Measurements from ENCODE around the gene ARHGAP42. TPM values are rescaled to one million over a fixed set of nuclear protein-coding genes. Genes with fewer than 3 reads are reported as not detected.

Gene ARHGAP42
- total and polyA plus RNA-seq, 9 donors = 4.3 to 11.8 (median 7.0) TPM

DNA sequence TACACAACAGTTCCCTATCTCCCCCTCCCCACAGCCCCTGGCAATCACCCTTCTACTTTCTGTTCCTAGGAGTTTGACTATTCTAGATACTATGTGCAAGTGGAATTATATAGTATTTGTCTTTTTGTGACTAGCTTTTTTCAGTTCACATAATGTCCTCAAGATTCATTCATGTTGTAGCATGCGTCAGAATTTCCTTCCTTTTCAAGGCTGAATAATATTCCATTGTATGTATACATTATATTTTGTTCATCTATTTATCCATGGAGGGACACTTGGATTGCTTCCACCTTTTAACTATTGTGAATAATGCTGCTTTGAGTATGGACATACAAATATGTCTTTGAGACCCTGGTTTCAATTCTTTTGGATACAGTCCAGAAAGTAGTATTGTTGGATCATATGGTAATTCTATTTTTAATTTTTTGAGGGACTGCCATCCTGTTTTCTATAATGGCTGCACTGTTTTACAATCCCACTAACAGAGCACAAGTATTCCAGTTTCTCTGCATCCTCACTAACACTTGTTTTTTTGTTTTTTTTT lies 128.8 kb downstream of the ARHGAP42 start:
- DNase-seq = no peak
- 94 to 99% (median 96%) methylated on average over 1 of the region's 1 CpG for WGBS, 3 donors

GRCh38 chr11:100816823-100817222 lies 129.7 kb downstream of the ARHGAP42 start:
- intact Hi-C loops (cut with DNase I) = no loop called here
- H3K27ac ChIP-seq = no peak overlapping the region
- DNase-seq = no peak
- no peaks in the 10 kb centered on the region for H3K4me1 ChIP-seq (ENCODE audit: insufficient read depth)
- H3K4me3 ChIP-seq = no peak overlapping the region
- no peaks in the 10 kb centered on the region for H3K9me3 ChIP-seq
- 90 to 94% (median 90%) methylated on average over 2 of the region's 2 CpGs for WGBS, 3 donors
- TF ChIP-seq EP300 (IDR thresholded peaks at IDR 0.05) = no peak
- no peak for TF ChIP-seq CTCF (IDR thresholded peaks at IDR 0.05)
- TF ChIP-seq POLR2A (IDR thresholded peaks at IDR 0.05) = no peak
- H3K36me3 ChIP-seq = no peaks in the 10 kb centered on the region
- H3K27me3 ChIP-seq = no peaks in the 10 kb centered on the region

More for the DNA sequence above, 128.8 kb downstream of the ARHGAP42 start:
- no peaks in the 10 kb centered on the region for H3K36me3 ChIP-seq
- TF ChIP-seq POLR2A (IDR thresholded peaks at IDR 0.05) = no peak
- TF ChIP-seq EP300 (IDR thresholded peaks at IDR 0.05) = no peak
- no peak for TF ChIP-seq CTCF (IDR thresholded peaks at IDR 0.05)
- no peaks in the 10 kb centered on the region for H3K4me1 ChIP-seq (ENCODE audit: insufficient read depth)
- no peak overlapping the region for H3K27ac ChIP-seq
- H3K27me3 ChIP-seq = no peaks in the 10 kb centered on the region
- no peaks in the 10 kb centered on the region for H3K9me3 ChIP-seq
- intact Hi-C loops (cut with DNase I) = no loop called here
- no peak overlapping the region for H3K4me3 ChIP-seq

DNA sequence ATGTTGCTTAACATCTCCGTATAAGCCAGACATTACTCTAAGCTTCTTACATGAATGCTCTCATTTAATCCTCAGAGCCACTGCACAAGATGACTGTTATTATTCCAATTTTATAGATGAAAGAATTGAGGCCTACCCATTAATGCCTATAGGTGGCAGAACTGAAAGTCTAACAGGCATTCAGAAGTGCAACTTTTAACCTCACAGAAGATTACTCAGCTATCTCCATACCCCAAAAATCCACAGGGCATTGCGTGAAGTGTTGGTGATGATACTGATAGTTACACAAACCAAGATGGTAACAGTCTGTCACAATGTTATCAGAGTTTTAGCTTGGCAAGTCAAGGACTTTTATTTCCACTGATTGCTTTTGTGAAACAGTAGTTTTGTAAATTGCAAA lies 130.5 kb downstream of the ARHGAP42 start:
- 76 to 87% (median 80%) methylated on average over 2 of the region's 2 CpGs for WGBS, 3 donors
- H3K4me1 ChIP-seq (ENCODE audit: insufficient read depth) = no peaks in the 10 kb centered on the region
- TF ChIP-seq POLR2A (IDR thresholded peaks at IDR 0.05) = no peak
- TF ChIP-seq EP300 (IDR thresholded peaks at IDR 0.05) = no peak
- no peak for TF ChIP-seq CTCF (IDR thresholded peaks at IDR 0.05)

DNA sequence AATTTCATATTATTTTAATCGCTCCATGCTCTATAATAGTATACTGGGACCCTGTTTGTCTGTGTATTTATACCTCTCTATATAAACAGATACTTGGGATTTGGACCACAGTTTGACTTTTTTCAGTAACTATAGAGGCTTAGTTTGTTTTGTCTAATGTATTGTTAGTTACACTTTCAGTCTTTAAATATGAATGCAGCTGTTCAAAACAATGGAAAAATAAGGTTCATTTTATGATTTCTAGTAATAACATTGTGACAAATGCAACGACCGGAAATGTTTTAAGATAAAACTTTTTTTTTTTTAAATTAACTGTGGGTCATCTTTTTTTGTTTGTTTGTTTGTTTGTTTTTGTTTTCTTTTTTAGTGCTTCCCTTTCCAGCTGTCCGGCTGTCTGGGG lies 133.5 kb downstream of the ARHGAP42 start:
- Histone ChIP-seq H3K4me3 (no peak overlapping the region), H3K27me3 (no peaks in the 10 kb centered on the region), H3K4me1 (ENCODE audit: insufficient read depth) (no peaks in the 10 kb centered on the region), H3K27ac (no peak overlapping the region), H3K9me3 (no peaks in the 10 kb centered on the region), H3K36me3 (no peaks in the 10 kb centered on the region)
- WGBS, 3 donors = 41 to 68% (median 57%) methylated on average over 4 of the region's 4 CpGs
- DNase-seq = no peak
- intact Hi-C loops (cut with DNase I) = no loop called here
- no peak for TF ChIP-seq EP300 (IDR thresholded peaks at IDR 0.05)
- no peak for TF ChIP-seq CTCF (IDR thresholded peaks at IDR 0.05)
- no peak for TF ChIP-seq POLR2A (IDR thresholded peaks at IDR 0.05)

More for the DNA sequence above, 130.5 kb downstream of the ARHGAP42 start:
- no peaks in the 10 kb centered on the region for H3K27me3 ChIP-seq
- no peaks in the 10 kb centered on the region for H3K9me3 ChIP-seq
- no peak overlapping the region for H3K4me3 ChIP-seq
- intact Hi-C loops (cut with DNase I) = no loop called here
- no peak for DNase-seq
- H3K36me3 ChIP-seq = no peaks in the 10 kb centered on the region
- H3K27ac ChIP-seq = no peak overlapping the region

Data from ovary (tissue), 9 donors.